Epithelial cell of prostate (primary cell): ENCODE results near the gene ZBTB38.

Experiments used
- DNase-seq: peaks from one replicate; pipeline ENCODE4 v3.0.0-alpha.2; 2011; ENCODE audit warnings: low read depth, low spot score
- H3K27ac ChIP-seq: fragments of 450-650 bp; 2 replicates; pipeline ENCODE4 v1.5.1; 2017; ENCODE audit warnings: mild to moderate bottlenecking

The ZBTB38 gene

GRCh38 chr3:141366285-141367037 lies 1.8 kb upstream of the ZBTB38 start:
- peak; percentile 31 for DNase-seq
- H3K27ac ChIP-seq, result peak overlapping the region; percentile 100

- peak overlapping the region; percentile 100 for H3K27ac ChIP-seq
- peak; percentile 99 for DNase-seq
These were observed 1.1 kb upstream of the ZBTB38 start for GRCh38 chr3:141367038-141367730.

- peak overlapping the region; percentile 100 for H3K27ac ChIP-seq
- no peak for DNase-seq
These were observed 856 bp downstream of the ZBTB38 start for GRCh38 chr3:141368925-141369794.

GRCh38 chr3:141370065-141370533 lies 1.8 kb downstream of the ZBTB38 start:
- H3K27ac ChIP-seq, result peak overlapping the region; percentile 100
- DNase-seq, result peak; percentile 43

GRCh38 chr3:141371882-141372281 lies 3.6 kb downstream of the ZBTB38 start:
- DNase-seq, result no peak
- H3K27ac ChIP-seq, result no peak overlapping the region

- H3K27ac ChIP-seq, result no peak overlapping the region
- no peak for DNase-seq
These were observed 4.4 kb downstream of the ZBTB38 start for GRCh38 chr3:141372656-141373055.

GRCh38 chr3:141373232-141373631 lies 4.9 kb downstream of the ZBTB38 start:
- DNase-seq, result no peak
- H3K27ac ChIP-seq, result no peak overlapping the region

- no peak for DNase-seq
- H3K27ac ChIP-seq, result peak overlapping the region; percentile 11
These were observed 5.6 kb downstream of the ZBTB38 start for GRCh38 chr3:141373768-141374526.

GRCh38 chr3:141375381-141376301 lies 7.3 kb downstream of the ZBTB38 start:
- DNase-seq, result no peak
- H3K27ac ChIP-seq, result no peak overlapping the region

GRCh38 chr3:141377377-141377776 lies 9.1 kb downstream of the ZBTB38 start:
- no peak overlapping the region for H3K27ac ChIP-seq
- DNase-seq, result no peak

- no peak for DNase-seq
- H3K27ac ChIP-seq, result no peak overlapping the region
These were observed 10.3 kb downstream of the ZBTB38 start for GRCh38 chr3:141378556-141378955.

- H3K27ac ChIP-seq, result no peak overlapping the region
- DNase-seq, result no peak
These were observed 11.1 kb downstream of the ZBTB38 start for GRCh38 chr3:141379250-141379966.

GRCh38 chr3:141380279-141380678 lies 12.0 kb downstream of the ZBTB38 start:
- DNase-seq, result no peak
- H3K27ac ChIP-seq, result no peak overlapping the region

- DNase-seq, result no peak
- H3K27ac ChIP-seq, result no peak overlapping the region
These were observed 12.7 kb downstream of the ZBTB38 start for GRCh38 chr3:141380987-141381386.

- DNase-seq, result no peak
- peak overlapping the region; percentile 86 for H3K27ac ChIP-seq
These were observed 14.3 kb downstream of the ZBTB38 start for GRCh38 chr3:141382571-141382970.

GRCh38 chr3:141383555-141384129 lies 15.3 kb downstream of the ZBTB38 start:
- peak overlapping the region; percentile 86 for H3K27ac ChIP-seq
- no peak for DNase-seq

GRCh38 chr3:141384157-141384556 lies 15.9 kb downstream of the ZBTB38 start:
- peak overlapping the region; percentile 86 for H3K27ac ChIP-seq
- DNase-seq, result no peak

- no peak for DNase-seq
- peak overlapping the region; percentile 86 for H3K27ac ChIP-seq
These were observed 16.3 kb downstream of the ZBTB38 start for GRCh38 chr3:141384575-141384974.
